ENCODE measurements around the gene A1CF.
"Not testable (repeated sequence)": the region's sequence is repeated elsewhere in the genome, so short reads cannot be mapped to it uniquely, and the experiment has no call there.

DNA sequence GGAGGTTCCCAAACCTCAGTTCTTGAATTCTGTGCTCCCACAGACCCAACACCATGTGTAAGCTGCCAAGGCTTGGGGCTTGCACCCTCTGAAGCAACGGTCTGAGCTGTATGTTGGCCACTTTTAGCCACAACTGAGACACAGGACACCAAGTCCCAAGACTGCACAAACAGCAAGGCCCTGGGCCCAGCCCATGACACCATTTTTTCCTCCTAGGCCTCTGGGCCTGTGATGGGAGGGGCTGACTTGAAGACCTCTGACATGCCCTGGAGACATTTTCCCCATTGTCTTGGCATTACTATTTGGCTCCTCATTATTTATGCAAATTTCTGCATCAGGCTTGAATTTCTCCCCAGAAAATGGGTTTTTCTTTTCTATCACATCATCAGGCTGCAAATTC lies 38.0 kb upstream of the A1CF start:
- TF ChIP-seq, protein P1, sequence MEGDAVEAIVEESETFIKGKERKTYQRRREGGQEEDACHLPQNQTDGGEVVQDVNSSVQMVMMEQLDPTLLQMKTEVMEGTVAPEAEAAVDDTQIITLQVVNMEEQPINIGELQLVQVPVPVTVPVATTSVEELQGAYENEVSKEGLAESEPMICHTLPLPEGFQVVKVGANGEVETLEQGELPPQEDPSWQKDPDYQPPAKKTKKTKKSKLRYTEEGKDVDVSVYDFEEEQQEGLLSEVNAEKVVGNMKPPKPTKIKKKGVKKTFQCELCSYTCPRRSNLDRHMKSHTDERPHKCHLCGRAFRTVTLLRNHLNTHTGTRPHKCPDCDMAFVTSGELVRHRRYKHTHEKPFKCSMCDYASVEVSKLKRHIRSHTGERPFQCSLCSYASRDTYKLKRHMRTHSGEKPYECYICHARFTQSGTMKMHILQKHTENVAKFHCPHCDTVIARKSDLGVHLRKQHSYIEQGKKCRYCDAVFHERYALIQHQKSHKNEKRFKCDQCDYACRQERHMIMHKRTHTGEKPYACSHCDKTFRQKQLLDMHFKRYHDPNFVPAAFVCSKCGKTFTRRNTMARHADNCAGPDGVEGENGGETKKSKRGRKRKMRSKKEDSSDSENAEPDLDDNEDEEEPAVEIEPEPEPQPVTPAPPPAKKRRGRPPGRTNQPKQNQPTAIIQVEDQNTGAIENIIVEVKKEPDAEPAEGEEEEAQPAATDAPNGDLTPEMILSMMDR (conservative IDR thresholded peaks at IDR 0.05; ENCODE audit: low read depth, low read length): not testable (repeated sequence)
- TF ChIP-seq EZH2 (IDR thresholded peaks at IDR 0.05; ENCODE audit: low read length, unreplicated experiment): not testable (repeated sequence)
